CD4-positive, CD25-positive, alpha-beta regulatory T cell (primary cell): ENCODE data around the gene ARHGAP6. TPM values are rescaled to one million over a fixed set of nuclear protein-coding genes. Genes with fewer than 3 reads are reported as not detected.
"Not testable (repeated sequence)": the region's sequence is repeated elsewhere in the genome, so short reads cannot be mapped to it uniquely, and the experiment has no call there.

Source experiments
- ATAC-seq, 2 donors: fragments of 150-1000 bp; cut with Tn5 transposase; one replicate each; pipeline ENCODE4 v1.10.0; 2021; ENCODE audit warnings: low read depth in 2 of 2, moderate number of reproducible peaks in 2 of 2, moderate library complexity in 1 of 2
- DNase-seq, 3 donors: peaks; one replicate each; pipeline versions ENCODE4 v3.0.0 to v3.0.0-alpha.2; 2012 to 2022; ENCODE audit warnings: mixed read lengths in 1 of 3
- H3K27ac ChIP-seq: one replicate; pipeline ENCODE4 v1.7.0; 2013; ENCODE audit warnings: mild to moderate bottlenecking, low read length; ENCODE audit not compliant: insufficient read depth, poor library complexity, severe bottlenecking
- H3K27me3 ChIP-seq: one replicate; pipeline ENCODE4 v1.7.0; 2013; ENCODE audit warnings: low read length; ENCODE audit not compliant: control insufficient read depth, insufficient read depth
- H3K36me3 ChIP-seq: one replicate; pipeline ENCODE4 v1.7.0; 2013; ENCODE audit warnings: mild to moderate bottlenecking, low read length, moderate library complexity; ENCODE audit not compliant: control insufficient read depth, insufficient read depth
- H3K4me1 ChIP-seq: 2 replicates; pipeline ENCODE4 v1.7.0; 2013; ENCODE audit warnings: mild to moderate bottlenecking, low read length; ENCODE audit not compliant: insufficient read depth, control insufficient read depth, poor library complexity, severe bottlenecking
- H3K4me3 ChIP-seq: one replicate; pipeline ENCODE4 v1.7.0; 2013; ENCODE audit warnings: low read depth, mild to moderate bottlenecking, low read length, moderate library complexity
- H3K9me3 ChIP-seq, 2 experiments: 1 replicate in 1 of 2; 2 replicates in 1 of 2; pipeline ENCODE4 v1.7.0; 2013; ENCODE audit warnings: low read length in 2 of 2, mild to moderate bottlenecking in 1 of 2, moderate library complexity in 1 of 2; ENCODE audit not compliant: control insufficient read depth in 2 of 2
- H3K27ac Mint-ChIP-seq, 3 donors: one replicate each; pipeline ENCODE4 v1.8.0; 2020 to 2022; ENCODE audit warnings: mild to moderate bottlenecking in 3 of 3, mixed read lengths in 3 of 3, moderate library complexity in 2 of 3
- H3K27me3 Mint-ChIP-seq: one replicate; pipeline ENCODE4 v1.8.0; 2022; ENCODE audit warnings: mild to moderate bottlenecking, mixed read lengths
- H3K36me3 Mint-ChIP-seq: one replicate; pipeline ENCODE4 v1.8.0; 2020; ENCODE audit warnings: mixed read lengths
- H3K4me1 Mint-ChIP-seq, 4 donors: one replicate each; pipeline ENCODE4 v1.8.0; 2020 to 2022; ENCODE audit warnings: mixed read lengths in 4 of 4, mild to moderate bottlenecking in 1 of 4
- H3K4me3 Mint-ChIP-seq, 4 donors: one replicate each; pipeline ENCODE4 v1.8.0; 2020 to 2022; ENCODE audit warnings: mild to moderate bottlenecking in 4 of 4, mixed read lengths in 4 of 4, moderate library complexity in 3 of 4
- H3K9me3 Mint-ChIP-seq, 7 donors: one replicate each; pipeline ENCODE4 v1.8.0; 2020 to 2022; ENCODE audit warnings: mixed read lengths in 7 of 7, mild to moderate bottlenecking in 3 of 7, moderate library complexity in 2 of 7
- polyA plus RNA-seq, 4 donors: library from polyadenylated mRNA; unstranded; fragments of 300-500 nt; fragmentation: Illumina TruSeq; gene quantifications; one replicate each; pipeline ENCODE4 v1.2.3, GENCODE V29; 2021
- total RNA-seq: library from RNA; stranded (reverse); gene quantifications from one replicate; pipeline ENCODE4 v1.2.3, GENCODE V29; 2022

ARHGAP6 gene
- total and polyA plus RNA-seq, 5 donors from 2014 or later = 1.8 TPM; not detected in 4

GRCh38 chrX:11499076-11500044, 166.4 kb downstream of the ARHGAP6 start:
- no peaks in the 10 kb centered on the region for H3K36me3 Mint-ChIP-seq
- no peaks in the 10 kb centered on the region for H3K27me3 ChIP-seq
- H3K9me3 Mint-ChIP-seq = no peaks in the 10 kb centered on the region
- no peak for DNase-seq
- H3K4me1 Mint-ChIP-seq = no peaks in the 10 kb centered on the region
- no peaks in the 10 kb centered on the region for H3K36me3 ChIP-seq
- no peak overlapping the region for H3K4me3 ChIP-seq
- no peak overlapping the region for H3K27ac ChIP-seq
- H3K9me3 ChIP-seq = no peaks in the 10 kb centered on the region
- no peak for ATAC-seq
- no peaks in the 10 kb centered on the region for H3K4me1 ChIP-seq
- no peaks in the 10 kb centered on the region for H3K27me3 Mint-ChIP-seq
- no peak overlapping the region for H3K4me3 Mint-ChIP-seq
- no peak overlapping the region for H3K27ac Mint-ChIP-seq

GRCh38 chrX:11491375-11491774, 174.3 kb downstream of the ARHGAP6 start:
- H3K9me3 Mint-ChIP-seq, H3K4me1 ChIP-seq, H3K36me3 ChIP-seq, H3K4me1 Mint-ChIP-seq, DNase-seq, H3K27me3 ChIP-seq, H3K27ac ChIP-seq, H3K4me3 ChIP-seq, ATAC-seq, H3K27ac Mint-ChIP-seq, H3K36me3 Mint-ChIP-seq, H3K4me3 Mint-ChIP-seq, H3K27me3 Mint-ChIP-seq, H3K9me3 ChIP-seq: not testable (repeated sequence)

GRCh38 chrX:11484290-11484689, 181.4 kb downstream of the ARHGAP6 start:
- DNase-seq = no peak
- H3K36me3 Mint-ChIP-seq = no peaks in the 10 kb centered on the region

GRCh38 chrX:11481035-11481434, 184.7 kb downstream of the ARHGAP6 start:
- Mint-ChIP-seq H3K27me3 (peaks cover 9% of the 10 kb centered on the region), H3K4me3 (no peak overlapping the region), H3K27ac (no peak overlapping the region), H3K4me1 (no peaks in the 10 kb centered on the region), H3K9me3 (peaks cover 0 to 2% (median 0%) of the 10 kb centered on the region in 7 donors), H3K36me3 (no peaks in the 10 kb centered on the region)
- no peaks in the 10 kb centered on the region for H3K9me3 ChIP-seq
- H3K4me1 ChIP-seq = no peaks in the 10 kb centered on the region
- ATAC-seq (no peak), DNase-seq (no peak)
- H3K36me3 ChIP-seq = no peaks in the 10 kb centered on the region
- H3K27me3 ChIP-seq = no peaks in the 10 kb centered on the region
- no peak overlapping the region for H3K27ac ChIP-seq
- no peak overlapping the region for H3K4me3 ChIP-seq

More at GRCh38 chrX:11484290-11484689, 181.4 kb downstream of the ARHGAP6 start:
- no peaks in the 10 kb centered on the region for H3K36me3 ChIP-seq
- no peak for ATAC-seq
- peaks cover 0 to 3% (median 0%) of the 10 kb centered on the region in 7 donors for H3K9me3 Mint-ChIP-seq
- H3K4me3 Mint-ChIP-seq = no peak overlapping the region
- H3K27me3 ChIP-seq = no peaks in the 10 kb centered on the region
- H3K27ac Mint-ChIP-seq = no peak overlapping the region
- no peak overlapping the region for H3K4me3 ChIP-seq
- no peaks in the 10 kb centered on the region for H3K9me3 ChIP-seq
- H3K4me1 Mint-ChIP-seq = no peaks in the 10 kb centered on the region
- H3K4me1 ChIP-seq = no peaks in the 10 kb centered on the region
- no peak overlapping the region for H3K27ac ChIP-seq
- H3K27me3 Mint-ChIP-seq = peaks cover 9% of the 10 kb centered on the region

GRCh38 chrX:11480626-11481025, 185.1 kb downstream of the ARHGAP6 start:
- H3K9me3 Mint-ChIP-seq = peaks cover 0 to 2% (median 0%) of the 10 kb centered on the region in 7 donors
- no peak overlapping the region for H3K27ac Mint-ChIP-seq

GRCh38 chrX:11478911-11479310, 186.8 kb downstream of the ARHGAP6 start:
- no peak overlapping the region for H3K4me3 ChIP-seq
- no peak for ATAC-seq
- no peaks in the 10 kb centered on the region for H3K9me3 ChIP-seq
- no peak for DNase-seq
- no peak overlapping the region for H3K4me3 Mint-ChIP-seq
- H3K4me1 ChIP-seq = no peaks in the 10 kb centered on the region
- H3K36me3 ChIP-seq = no peaks in the 10 kb centered on the region
- peaks cover 9% of the 10 kb centered on the region for H3K27me3 Mint-ChIP-seq
- H3K27ac Mint-ChIP-seq = no peak overlapping the region
- H3K27me3 ChIP-seq = no peaks in the 10 kb centered on the region
- peaks cover 0 to 2% (median 0%) of the 10 kb centered on the region in 7 donors for H3K9me3 Mint-ChIP-seq
- H3K27ac ChIP-seq = no peak overlapping the region
- no peaks in the 10 kb centered on the region for H3K4me1 Mint-ChIP-seq
- H3K36me3 Mint-ChIP-seq = no peaks in the 10 kb centered on the region

More at GRCh38 chrX:11480626-11481025, 185.1 kb downstream of the ARHGAP6 start:
- H3K4me3 Mint-ChIP-seq = no peak overlapping the region
- H3K27me3 ChIP-seq = no peaks in the 10 kb centered on the region
- DNase-seq (no peak), ATAC-seq (no peak)
- no peak overlapping the region for H3K4me3 ChIP-seq
- peaks cover 9% of the 10 kb centered on the region for H3K27me3 Mint-ChIP-seq
- H3K36me3 ChIP-seq = no peaks in the 10 kb centered on the region
- H3K9me3 ChIP-seq = no peaks in the 10 kb centered on the region
- no peak overlapping the region for H3K27ac ChIP-seq
- no peaks in the 10 kb centered on the region for H3K4me1 Mint-ChIP-seq
- H3K4me1 ChIP-seq = no peaks in the 10 kb centered on the region
- H3K36me3 Mint-ChIP-seq = no peaks in the 10 kb centered on the region

- Histone ChIP-seq H3K4me1 (no peaks in the 10 kb centered on the region), H3K27ac (no peak overlapping the region), H3K4me3 (no peak overlapping the region), H3K27me3 (no peaks in the 10 kb centered on the region), H3K36me3 (no peaks in the 10 kb centered on the region), H3K9me3 (no peaks in the 10 kb centered on the region)
- H3K27me3 Mint-ChIP-seq = peaks cover 9% of the 10 kb centered on the region
- no peaks in the 10 kb centered on the region for H3K4me1 Mint-ChIP-seq
- H3K36me3 Mint-ChIP-seq = no peaks in the 10 kb centered on the region
- ATAC-seq = no peak
- no peak overlapping the region for H3K27ac Mint-ChIP-seq
- H3K9me3 Mint-ChIP-seq = peaks cover 0 to 2% (median 0%) of the 10 kb centered on the region in 7 donors
- no peak overlapping the region for H3K4me3 Mint-ChIP-seq
- no peak for DNase-seq
Measured at GRCh38 chrX:11478026-11478425, 187.7 kb downstream of the ARHGAP6 start.

- no peaks in the 10 kb centered on the region for H3K4me1 Mint-ChIP-seq
- Histone ChIP-seq H3K4me3 (no peak overlapping the region), H3K9me3 (no peaks in the 10 kb centered on the region), H3K27ac (no peak overlapping the region), H3K4me1 (no peaks in the 10 kb centered on the region), H3K36me3 (no peaks in the 10 kb centered on the region), H3K27me3 (no peaks in the 10 kb centered on the region)
- H3K27ac Mint-ChIP-seq = no peak overlapping the region
- no peaks in the 10 kb centered on the region for H3K36me3 Mint-ChIP-seq
- DNase-seq (no peak), ATAC-seq (no peak)
- H3K27me3 Mint-ChIP-seq = no peaks in the 10 kb centered on the region
- H3K4me3 Mint-ChIP-seq = no peak overlapping the region
- no peaks in the 10 kb centered on the region for H3K9me3 Mint-ChIP-seq
Measured at GRCh38 chrX:11474576-11474975, 191.1 kb downstream of the ARHGAP6 start.
